K562 (cell line): ENCODE measurements around the gene PGP. TPM values are rescaled to one million over a fixed set of nuclear protein-coding genes. Genes with fewer than 3 reads are reported as not detected.

ENCODE experiments used
- CBX5 ChIP-seq: IDR thresholded peaks from 2 replicates; pipeline ENCODE4 v1.6.1; 2014; ENCODE audit warnings: low read depth, borderline replicate concordance
- JUN ChIP-seq, 2 experiments: sonication (generic) in 1 of 2; formaldehyde crosslinking in 1 of 2; IDR thresholded peaks; 2 replicates each; pipeline versions ENCODE4 v1.6.1 to v1.8.0; 2012 to 2022; ENCODE audit warnings: borderline replicate concordance in 2 of 2, mild to moderate bottlenecking in 2 of 2, improper control_type of control experiment in 1 of 2, low read depth in 1 of 2, low read length in 1 of 2, missing genetic modification reagents in 1 of 2
- RBM34 ChIP-seq: fragments of 200-400 bp; formaldehyde crosslinking; IDR thresholded peaks from 2 replicates; pipeline ENCODE4 v1.6.1; 2018; ENCODE audit warnings: low read length, borderline replicate concordance; ENCODE audit not compliant: insufficient read depth
- TRIM28 ChIP-seq: fragments of 450-650 bp; IDR thresholded peaks from 2 replicates; pipeline ENCODE4 v1.6.1; 2017
- TSC22D4 ChIP-seq: fragments of 450-650 bp; IDR thresholded peaks from 2 replicates; pipeline ENCODE4 v1.6.1; 2016; ENCODE audit warnings: missing genetic modification characterization, missing biosample characterization, control low read depth
- YY1 ChIP-seq, 3 experiments: IDR thresholded peaks; 2 replicates each; pipeline ENCODE4 v1.6.1; 2011; ENCODE audit warnings: low read length in 2 of 3, mild to moderate bottlenecking in 2 of 3, moderate library complexity in 2 of 3, borderline replicate concordance in 1 of 3, control low read depth in 1 of 3, low read depth in 1 of 3; ENCODE audit not compliant: insufficient read depth in 3 of 3, insufficient replicate concordance in 2 of 3, control insufficient read depth in 1 of 3, insufficient read length in 1 of 3; ENCODE audit errors: extremely low read depth in 1 of 3
- ZNF184 ChIP-seq: sonication (generic); formaldehyde crosslinking; IDR thresholded peaks from 2 replicates; pipeline ENCODE4 v1.5.0; 2020; ENCODE audit warnings: missing genetic modification reagents
- polyA plus RNA-seq, 8 experiments: library from polyadenylated mRNA; depleted of rRNA in 4 of 8; stranded (reverse) in 5 of 8; unstranded in 3 of 8; fragments of >200 nt; fragmentation: Nextera tagmentation in 2 of 8; fragmentation: Illumina TruSeq in 1 of 8; extraction: Ambion mirVana in 2 of 8; extraction: Trizol in 1 of 8; gene quantifications; 2 replicates each; pipeline versions ENCODE4 v1.2.1 to v1.2.3, GENCODE V29; 2011 to 2014; ENCODE audit warnings: inconsistent platforms in 1 of 8, missing spikeins in 1 of 8
- total RNA-seq, 7 experiments: library from RNA; depleted of rRNA in 6 of 7; stranded (reverse); fragments of >200 nt in 6 of 7; fragmentation: Illumina TruSeq in 2 of 7; extraction: Trizol in 2 of 7; gene quantifications; 2 replicates each; pipeline versions ENCODE4 v1.2.1 to v1.2.3, GENCODE V29; 2011 to 2021; ENCODE audit warnings: low replicate concordance in 1 of 7
- TF ChIP-seq, protein P1 (sequence below): fragments of 250-450 bp; sonication (Bioruptor Pico); IDR thresholded peaks from 2 replicates; pipeline ENCODE4 v1.5.0; 2020; ENCODE audit warnings: mild to moderate bottlenecking, borderline replicate concordance

Gene PGP
- total and polyA plus RNA-seq, 9 of the 15 experiments (the other 6 are each of a cell fraction or from before 2014, with no cell fraction given) = 1.1 to 57.6 (median 19.6) TPM

- no peak for TF ChIP-seq JUN (IDR thresholded peaks at IDR 0.05; ENCODE audit: borderline replicate concordance, low read depth, low read length)
- no peak for TF ChIP-seq JUN (CRISPR knock-in tag; IDR thresholded peaks at IDR 0.05; ENCODE audit: borderline replicate concordance)
- no peak for TF ChIP-seq ZNF184 (CRISPR knock-in tag)
- TF ChIP-seq, protein P1, sequence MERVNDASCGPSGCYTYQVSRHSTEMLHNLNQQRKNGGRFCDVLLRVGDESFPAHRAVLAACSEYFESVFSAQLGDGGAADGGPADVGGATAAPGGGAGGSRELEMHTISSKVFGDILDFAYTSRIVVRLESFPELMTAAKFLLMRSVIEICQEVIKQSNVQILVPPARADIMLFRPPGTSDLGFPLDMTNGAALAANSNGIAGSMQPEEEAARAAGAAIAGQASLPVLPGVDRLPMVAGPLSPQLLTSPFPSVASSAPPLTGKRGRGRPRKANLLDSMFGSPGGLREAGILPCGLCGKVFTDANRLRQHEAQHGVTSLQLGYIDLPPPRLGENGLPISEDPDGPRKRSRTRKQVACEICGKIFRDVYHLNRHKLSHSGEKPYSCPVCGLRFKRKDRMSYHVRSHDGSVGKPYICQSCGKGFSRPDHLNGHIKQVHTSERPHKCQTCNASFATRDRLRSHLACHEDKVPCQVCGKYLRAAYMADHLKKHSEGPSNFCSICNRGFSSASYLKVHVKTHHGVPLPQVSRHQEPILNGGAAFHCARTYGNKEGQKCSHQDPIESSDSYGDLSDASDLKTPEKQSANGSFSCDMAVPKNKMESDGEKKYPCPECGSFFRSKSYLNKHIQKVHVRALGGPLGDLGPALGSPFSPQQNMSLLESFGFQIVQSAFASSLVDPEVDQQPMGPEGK (CRISPR knock-in tag) = no peak
- no peak for TF ChIP-seq RBM34
- no peak for TF ChIP-seq CBX5
- TF ChIP-seq TRIM28 = no peak
- no peak for TF ChIP-seq TSC22D4 (tag)
- TF ChIP-seq YY1 (IDR thresholded peaks at IDR 0.05; ENCODE audit: borderline replicate concordance in 1 of 3, control insufficient read depth in 1 of 3, extremely low read depth in 1 of 3, insufficient read depth in 3 of 3, insufficient read length in 1 of 3, insufficient replicate concordance in 2 of 3, low read depth in 1 of 3, low read length in 2 of 3) = no peak
These were observed 41.8 kb downstream of the PGP start (continued) for GRCh38 chr16:2172688-2173335.
